ENCODE measurements around the gene IL20.

Gene IL20

GRCh38 chr1:206854401-206855129, 10.9 kb upstream of the IL20 start:
- Histone ChIP-seq H3K27ac (ENCODE audit: insufficient read depth, low read depth, low read length, poor library complexity, severe bottlenecking) (no peak overlapping the region), H3K9me3 (ENCODE audit: control insufficient read depth, low read length) (no peaks in the 10 kb centered on the region), H3K36me3 (ENCODE audit: control insufficient read depth, insufficient read depth, low read length) (no peaks in the 10 kb centered on the region), H3K4me1 (ENCODE audit: control insufficient read depth, insufficient read depth, low read length) (no peaks in the 10 kb centered on the region), H3K4me3 (ENCODE audit: insufficient read depth, low read depth, low read length) (no peak overlapping the region), H3K27me3 (ENCODE audit: control insufficient read depth, insufficient read depth, low read length, poor library complexity, severe bottlenecking) (no peaks in the 10 kb centered on the region)
- 67 to 76% methylated on average over 2 of the region's 3 CpGs for WGBS, 2 experiments

GRCh38 chr1:206855859-206856258, 9.6 kb upstream of the IL20 start:
- WGBS, 2 experiments: 92 to 96% methylated on average over 2 of the region's 2 CpGs
- H3K27me3 ChIP-seq (ENCODE audit: control insufficient read depth, insufficient read depth, low read length, poor library complexity, severe bottlenecking): no peaks in the 10 kb centered on the region
- H3K36me3 ChIP-seq (ENCODE audit: control insufficient read depth, insufficient read depth, low read length): no peaks in the 10 kb centered on the region
- no peaks in the 10 kb centered on the region for H3K9me3 ChIP-seq (ENCODE audit: control insufficient read depth, low read length)
- H3K27ac ChIP-seq (ENCODE audit: insufficient read depth, low read depth, low read length, poor library complexity, severe bottlenecking): no peak overlapping the region
- no peak overlapping the region for H3K4me3 ChIP-seq (ENCODE audit: insufficient read depth, low read depth, low read length)
- no peaks in the 10 kb centered on the region for H3K4me1 ChIP-seq (ENCODE audit: control insufficient read depth, insufficient read depth, low read length)

GRCh38 chr1:206856674-206857464, 8.6 kb upstream of the IL20 start:
- H3K36me3 ChIP-seq (ENCODE audit: control insufficient read depth, insufficient read depth, low read length): no peaks in the 10 kb centered on the region
- no peak overlapping the region for H3K27ac ChIP-seq (ENCODE audit: insufficient read depth, low read depth, low read length, poor library complexity, severe bottlenecking)
- 92 to 95% methylated on average over 5 of the region's 5 CpGs for WGBS, 2 experiments
- no peaks in the 10 kb centered on the region for H3K27me3 ChIP-seq (ENCODE audit: control insufficient read depth, insufficient read depth, low read length, poor library complexity, severe bottlenecking)
- H3K9me3 ChIP-seq (ENCODE audit: control insufficient read depth, low read length): no peaks in the 10 kb centered on the region
- no peak overlapping the region for H3K4me3 ChIP-seq (ENCODE audit: insufficient read depth, low read depth, low read length)
- no peaks in the 10 kb centered on the region for H3K4me1 ChIP-seq (ENCODE audit: control insufficient read depth, insufficient read depth, low read length)

- Histone ChIP-seq H3K36me3 (ENCODE audit: control insufficient read depth, insufficient read depth, low read length) (no peaks in the 10 kb centered on the region), H3K4me1 (ENCODE audit: control insufficient read depth, insufficient read depth, low read length) (no peaks in the 10 kb centered on the region), H3K9me3 (ENCODE audit: control insufficient read depth, low read length) (no peaks in the 10 kb centered on the region), H3K27ac (ENCODE audit: insufficient read depth, low read depth, low read length, poor library complexity, severe bottlenecking) (no peak overlapping the region), H3K4me3 (ENCODE audit: insufficient read depth, low read depth, low read length) (no peak overlapping the region), H3K27me3 (ENCODE audit: control insufficient read depth, insufficient read depth, low read length, poor library complexity, severe bottlenecking) (no peaks in the 10 kb centered on the region)
- WGBS, 2 experiments: 88 to 92% methylated on average over 5 of the region's 5 CpGs
Measured at GRCh38 chr1:206859082-206859521, 6.3 kb upstream of the IL20 start.

- WGBS, 2 experiments: 93 to 98% methylated on average over 4 of the region's 4 CpGs
- H3K9me3 ChIP-seq (ENCODE audit: control insufficient read depth, low read length): no peaks in the 10 kb centered on the region
- no peak overlapping the region for H3K4me3 ChIP-seq (ENCODE audit: insufficient read depth, low read depth, low read length)
- no peaks in the 10 kb centered on the region for H3K4me1 ChIP-seq (ENCODE audit: control insufficient read depth, insufficient read depth, low read length)
- H3K27ac ChIP-seq (ENCODE audit: insufficient read depth, low read depth, low read length, poor library complexity, severe bottlenecking): no peak overlapping the region
- H3K27me3 ChIP-seq (ENCODE audit: control insufficient read depth, insufficient read depth, low read length, poor library complexity, severe bottlenecking): no peaks in the 10 kb centered on the region
- H3K36me3 ChIP-seq (ENCODE audit: control insufficient read depth, insufficient read depth, low read length): no peaks in the 10 kb centered on the region
Measured at GRCh38 chr1:206860165-206860564, 5.3 kb upstream of the IL20 start.

- Histone ChIP-seq H3K4me1 (ENCODE audit: control insufficient read depth, insufficient read depth, low read length) (no peaks in the 10 kb centered on the region), H3K9me3 (ENCODE audit: control insufficient read depth, low read length) (no peaks in the 10 kb centered on the region), H3K4me3 (ENCODE audit: insufficient read depth, low read depth, low read length) (no peak overlapping the region), H3K36me3 (ENCODE audit: control insufficient read depth, insufficient read depth, low read length) (no peaks in the 10 kb centered on the region), H3K27me3 (ENCODE audit: control insufficient read depth, insufficient read depth, low read length, poor library complexity, severe bottlenecking) (no peaks in the 10 kb centered on the region), H3K27ac (ENCODE audit: insufficient read depth, low read depth, low read length, poor library complexity, severe bottlenecking) (no peak overlapping the region)
- WGBS, 2 experiments: 78 to 85% methylated on average over 1 of the region's 1 CpG
Measured at GRCh38 chr1:206863266-206863665, 2.2 kb upstream of the IL20 start.

- Histone ChIP-seq H3K27me3 (ENCODE audit: control insufficient read depth, insufficient read depth, low read length, poor library complexity, severe bottlenecking) (no peaks in the 10 kb centered on the region), H3K36me3 (ENCODE audit: control insufficient read depth, insufficient read depth, low read length) (no peaks in the 10 kb centered on the region), H3K9me3 (ENCODE audit: control insufficient read depth, low read length) (no peaks in the 10 kb centered on the region), H3K4me1 (ENCODE audit: control insufficient read depth, insufficient read depth, low read length) (no peaks in the 10 kb centered on the region), H3K27ac (ENCODE audit: insufficient read depth, low read depth, low read length, poor library complexity, severe bottlenecking) (no peak overlapping the region), H3K4me3 (ENCODE audit: insufficient read depth, low read depth, low read length) (no peak overlapping the region)
- WGBS, 2 experiments: 77 to 92% methylated on average over 2 of the region's 2 CpGs
Measured at GRCh38 chr1:206866062-206866461, 639 bp downstream of the IL20 start.

- 90 to 96% methylated on average over 1 of the region's 1 CpG for WGBS, 2 experiments
- Histone ChIP-seq H3K27me3 (ENCODE audit: control insufficient read depth, insufficient read depth, low read length, poor library complexity, severe bottlenecking) (no peaks in the 10 kb centered on the region), H3K36me3 (ENCODE audit: control insufficient read depth, insufficient read depth, low read length) (no peaks in the 10 kb centered on the region), H3K9me3 (ENCODE audit: control insufficient read depth, low read length) (no peaks in the 10 kb centered on the region), H3K4me1 (ENCODE audit: control insufficient read depth, insufficient read depth, low read length) (no peaks in the 10 kb centered on the region), H3K4me3 (ENCODE audit: insufficient read depth, low read depth, low read length) (no peak overlapping the region), H3K27ac (ENCODE audit: insufficient read depth, low read depth, low read length, poor library complexity, severe bottlenecking) (no peak overlapping the region)
Measured at GRCh38 chr1:206867239-206867638, 1.8 kb downstream of the IL20 start.

GRCh38 chr1:206867716-206868115, 2.3 kb downstream of the IL20 start:
- H3K4me1 ChIP-seq (ENCODE audit: control insufficient read depth, insufficient read depth, low read length): no peaks in the 10 kb centered on the region
- no peaks in the 10 kb centered on the region for H3K27me3 ChIP-seq (ENCODE audit: control insufficient read depth, insufficient read depth, low read length, poor library complexity, severe bottlenecking)
- no peaks in the 10 kb centered on the region for H3K36me3 ChIP-seq (ENCODE audit: control insufficient read depth, insufficient read depth, low read length)
- no peaks in the 10 kb centered on the region for H3K9me3 ChIP-seq (ENCODE audit: control insufficient read depth, low read length)
- H3K4me3 ChIP-seq (ENCODE audit: insufficient read depth, low read depth, low read length): no peak overlapping the region
- H3K27ac ChIP-seq (ENCODE audit: insufficient read depth, low read depth, low read length, poor library complexity, severe bottlenecking): no peak overlapping the region

GRCh38 chr1:206868264-206868663, 2.8 kb downstream of the IL20 start:
- Histone ChIP-seq H3K27ac (ENCODE audit: insufficient read depth, low read depth, low read length, poor library complexity, severe bottlenecking) (no peak overlapping the region), H3K9me3 (ENCODE audit: control insufficient read depth, low read length) (no peaks in the 10 kb centered on the region), H3K36me3 (ENCODE audit: control insufficient read depth, insufficient read depth, low read length) (no peaks in the 10 kb centered on the region), H3K4me1 (ENCODE audit: control insufficient read depth, insufficient read depth, low read length) (no peaks in the 10 kb centered on the region), H3K4me3 (ENCODE audit: insufficient read depth, low read depth, low read length) (no peak overlapping the region), H3K27me3 (ENCODE audit: control insufficient read depth, insufficient read depth, low read length, poor library complexity, severe bottlenecking) (no peaks in the 10 kb centered on the region)
- 71 to 89% methylated on average over 1 of the region's 1 CpG for WGBS, 2 experiments

Data from ectodermal cell (in vitro differentiated cells).